Activated gamma-delta T cell (primary cell): ENCODE measurements around the gene HOXA3.

Experiments used
- DNase-seq: peaks from one replicate; lab custom pipeline; 2025; lab: John Stamatoyannopoulos, UW

HOXA3 gene

GRCh38 chr7:27143023-27143949 is 9.1 kb downstream of the HOXA3 start, which contains the start of gene HOXA5:
TSS of gene HOXA5 (minus strand) at chr7:27143681. CDS start at chr7:27143607, 74 bp downstream.
- DNase-seq, result no peak

- no peak for DNase-seq
Observed at GRCh38 chr7:27142580-27143022, 9.8 kb downstream of the HOXA3 start.

- DNase-seq, result no peak
Observed at GRCh38 chr7:27141923-27142579, 10.3 kb downstream of the HOXA3 start.

- no peak for DNase-seq
Observed at GRCh38 chr7:27141137-27141922, 11.1 kb downstream of the HOXA3 start.

GRCh38 chr7:27140126-27140857 is 12.1 kb downstream of the HOXA3 start:
- DNase-seq, result no peak

GRCh38 chr7:27139334-27140125 is 12.9 kb downstream of the HOXA3 start:
- no peak for DNase-seq

GRCh38 chr7:27138985-27139333 is 13.4 kb downstream of the HOXA3 start:
- no peak for DNase-seq

GRCh38 chr7:27138472-27138871 is 13.9 kb downstream of the HOXA3 start:
- no peak for DNase-seq

GRCh38 chr7:27137640-27138315 is 14.6 kb downstream of the HOXA3 start:
- no peak for DNase-seq

GRCh38 chr7:27134392-27134791 is 18.0 kb downstream of the HOXA3 start:
- no peak for DNase-seq

GRCh38 chr7:27133409-27134231 is 18.8 kb downstream of the HOXA3 start:
- DNase-seq, result no peak

- DNase-seq, result no peak
Observed at GRCh38 chr7:27132978-27133377, 19.4 kb downstream of the HOXA3 start.

- no peak for DNase-seq
Observed at GRCh38 chr7:27132214-27132613, 20.2 kb downstream of the HOXA3 start.

- no peak for DNase-seq
Observed at GRCh38 chr7:27131390-27131819, 21.0 kb downstream of the HOXA3 start.

- DNase-seq, result peak; percentile 26
Observed at GRCh38 chr7:27130540-27131389, 21.6 kb downstream of the HOXA3 start, which contains the start of gene HOXA4. TSS of gene HOXA4 (minus strand) at chr7:27130757. CDS start at chr7:27130733, 24 bp downstream.

GRCh38 chr7:27129729-27130539 is 22.4 kb downstream of the HOXA3 start:
- no peak for DNase-seq
